Activated T-helper 1 cell treated with anti-CD3 and anti-CD28 coated beads, Interleukin-12 subunit alpha, Interleukin-12 subunit beta, Interleukin-2, Interleukin-4 antibody, amounts not matched to agents 30 ng/mL and 10 ng/mL and 1 ng/mL, durations not matched to agents 14 hours and 24 hours and 36 hours (primary cell): ENCODE results near the gene GAR1. TPM values are rescaled to one million over a fixed set of nuclear protein-coding genes. Genes with fewer than 3 reads are reported as not detected.
A peak's percentile ranks its signal among the peaks of the same experiment; 100 is the strongest.

Source experiments
- DNase-seq: peaks from one replicate; pipeline ENCODE4 v3.0.0; 2021; ENCODE audit warnings: low spot score
- H3K27ac Mint-ChIP-seq: one replicate; pipeline ENCODE4 v1.8.0; 2021; ENCODE audit warnings: mild to moderate bottlenecking, mixed read lengths
- H3K27me3 Mint-ChIP-seq: one replicate; pipeline ENCODE4 v1.8.0; 2022; ENCODE audit warnings: mild to moderate bottlenecking, moderate library complexity, mixed read lengths; ENCODE audit not compliant: insufficient read depth
- H3K36me3 Mint-ChIP-seq: one replicate; pipeline ENCODE4 v1.8.0; 2021; ENCODE audit warnings: low read depth, mixed read lengths
- H3K4me1 Mint-ChIP-seq: one replicate; pipeline ENCODE4 v1.8.0; 2021; ENCODE audit warnings: low read depth, mixed read lengths
- H3K4me3 Mint-ChIP-seq: one replicate; pipeline ENCODE4 v1.8.0; 2021; ENCODE audit warnings: mild to moderate bottlenecking, moderate library complexity, mixed read lengths
- H3K9me3 Mint-ChIP-seq: one replicate; pipeline ENCODE4 v1.8.0; 2021; ENCODE audit warnings: mixed read lengths
- intact Hi-C: fragments of 100-400 bp; cut with micrococcal nuclease; formaldehyde crosslinking; loops from one replicate; pipeline ENCODE4 v1.15.1; 2024
- total RNA-seq: library from RNA; stranded (reverse); gene quantifications from 2 replicates; pipeline ENCODE4 v1.2.3, GENCODE V29; 2022

GAR1 gene
- total RNA-seq, 1 donor from 2014 or later = 53.2 TPM

GRCh38 chr4:109816082-109816442 lies 500 bp downstream of the GAR1 start:
- Mint-ChIP-seq H3K4me1 (peaks cover 55% of the 10 kb centered on the region), H3K36me3 (peaks cover 42% of the 10 kb centered on the region)

GRCh38 chr4:109816894-109817293 lies 1.3 kb downstream of the GAR1 start:
- Mint-ChIP-seq H3K9me3 (no peaks in the 10 kb centered on the region), H3K27me3 (no peaks in the 10 kb centered on the region), H3K36me3 (peaks cover 49% of the 10 kb centered on the region), H3K27ac (peak overlapping the region; percentile 96), H3K4me1 (peaks cover 58% of the 10 kb centered on the region), H3K4me3 (peak overlapping the region; percentile 98)
- intact Hi-C loops = loop anchor here (1.0 to 10.0 kb wide), 8 partner anchors 65 to 1825 kb away; partner anchors contain the start of gene OSTC
- DNase-seq = no peak

More at GRCh38 chr4:109816082-109816442, 500 bp downstream of the GAR1 start:
- Mint-ChIP-seq H3K9me3 (no peaks in the 10 kb centered on the region), H3K27ac (peak overlapping the region; percentile 96), H3K27me3 (no peaks in the 10 kb centered on the region), H3K4me3 (peak overlapping the region; percentile 98)
- intact Hi-C loops = loop anchor here (1.0 to 10.0 kb wide), 8 partner anchors 64 to 1824 kb away; partner anchors contain the start of gene OSTC
- peak; percentile 51 for DNase-seq

GRCh38 chr4:109818268-109818667 lies 2.7 kb downstream of the GAR1 start:
- Mint-ChIP-seq H3K4me3 (no peak overlapping the region), H3K27ac (no peak overlapping the region), H3K4me1 (peaks cover 63% of the 10 kb centered on the region), H3K36me3 (peaks cover 55% of the 10 kb centered on the region), H3K9me3 (no peaks in the 10 kb centered on the region), H3K27me3 (no peaks in the 10 kb centered on the region)
- intact Hi-C loops = loop anchor here (5.0 to 10.0 kb wide), 5 partner anchors 66 to 1826 kb away; no protein-coding TSS in a partner anchor
- DNase-seq = no peak

GRCh38 chr4:109820563-109820962 lies 5.0 kb downstream of the GAR1 start:
- no peak for DNase-seq
- intact Hi-C loops = loop anchor here (2.0 kb wide), 1 partner anchor 376 kb away; no protein-coding TSS in a partner anchor
- Mint-ChIP-seq H3K9me3 (no peaks in the 10 kb centered on the region), H3K27ac (peak overlapping the region; percentile 66), H3K36me3 (peaks cover 64% of the 10 kb centered on the region), H3K4me3 (no peak overlapping the region), H3K27me3 (no peaks in the 10 kb centered on the region), H3K4me1 (peaks cover 59% of the 10 kb centered on the region)

- H3K27ac Mint-ChIP-seq = no peak overlapping the region
- H3K36me3 Mint-ChIP-seq = peaks cover 60% of the 10 kb centered on the region
- no peak for DNase-seq
- H3K9me3 Mint-ChIP-seq = no peaks in the 10 kb centered on the region
- intact Hi-C loops = loop anchor here (2.0 kb wide), 1 partner anchor 376 kb away; no protein-coding TSS in a partner anchor
- H3K4me1 Mint-ChIP-seq = peaks cover 54% of the 10 kb centered on the region
- no peak overlapping the region for H3K4me3 Mint-ChIP-seq
- H3K27me3 Mint-ChIP-seq = no peaks in the 10 kb centered on the region
Measured at GRCh38 chr4:109821185-109821584, 5.6 kb downstream of the GAR1 start.

- H3K4me3 Mint-ChIP-seq = no peak overlapping the region
- intact Hi-C loops = loop anchor here (1.0 kb wide), 4 partner anchors 145 to 404 kb away; no protein-coding TSS in a partner anchor
- H3K4me1 Mint-ChIP-seq = peaks cover 10% of the 10 kb centered on the region
- no peaks in the 10 kb centered on the region for H3K27me3 Mint-ChIP-seq
- no peaks in the 10 kb centered on the region for H3K9me3 Mint-ChIP-seq
- no peak overlapping the region for H3K27ac Mint-ChIP-seq
- no peak for DNase-seq
- peaks cover 21% of the 10 kb centered on the region for H3K36me3 Mint-ChIP-seq
Measured at GRCh38 chr4:109826719-109827118, 11.2 kb downstream of the GAR1 start.

GRCh38 chr4:109827672-109828071 lies 12.1 kb downstream of the GAR1 start, which contains the start of gene RRH:
Gene RRH, plus strand, starts transcription at chr4:109827972. Its CDS starts 56 bp downstream, at chr4:109828028.
- Mint-ChIP-seq H3K27me3 (no peaks in the 10 kb centered on the region), H3K27ac (no peak within 1 kb of the TSS), H3K9me3 (no peaks in the 10 kb centered on the region), H3K36me3 (peaks cover 17% of the 10 kb centered on the region), H3K4me1 (peaks cover 8% of the 10 kb centered on the region), H3K4me3 (no peak within 1 kb of the TSS)
- intact Hi-C loops = no loop called here
- DNase-seq = no peak

GRCh38 chr4:109833756-109834155 lies 18.2 kb downstream of the GAR1 start:
- Mint-ChIP-seq H3K36me3 (no peaks in the 10 kb centered on the region), H3K27me3 (no peaks in the 10 kb centered on the region), H3K4me1 (no peaks in the 10 kb centered on the region), H3K27ac (no peak overlapping the region), H3K9me3 (no peaks in the 10 kb centered on the region), H3K4me3 (no peak overlapping the region)
- intact Hi-C loops = no loop called here
- DNase-seq = no peak

GRCh38 chr4:109836985-109837384 lies 21.4 kb downstream of the GAR1 start:
- intact Hi-C loops = no loop called here
- H3K4me1 Mint-ChIP-seq = no peaks in the 10 kb centered on the region
- no peak for DNase-seq
- H3K36me3 Mint-ChIP-seq = no peaks in the 10 kb centered on the region
- H3K27me3 Mint-ChIP-seq = no peaks in the 10 kb centered on the region
- no peak overlapping the region for H3K27ac Mint-ChIP-seq
- H3K9me3 Mint-ChIP-seq = no peaks in the 10 kb centered on the region
- no peak overlapping the region for H3K4me3 Mint-ChIP-seq

- peaks cover 7% of the 10 kb centered on the region for H3K27me3 Mint-ChIP-seq
- no peaks in the 10 kb centered on the region for H3K9me3 Mint-ChIP-seq
- no peak overlapping the region for H3K27ac Mint-ChIP-seq
- H3K4me1 Mint-ChIP-seq = no peaks in the 10 kb centered on the region
- H3K4me3 Mint-ChIP-seq = no peak overlapping the region
- intact Hi-C loops = no loop called here
- no peak for DNase-seq
- no peaks in the 10 kb centered on the region for H3K36me3 Mint-ChIP-seq
Measured at GRCh38 chr4:109846395-109847098, 31.0 kb downstream of the GAR1 start.

- DNase-seq = no peak
- Mint-ChIP-seq H3K4me3 (no peak within 1 kb of the TSS), H3K4me1 (no peaks in the 10 kb centered on the region), H3K27ac (no peak within 1 kb of the TSS), H3K36me3 (no peaks in the 10 kb centered on the region), H3K27me3 (peaks cover 7% of the 10 kb centered on the region), H3K9me3 (no peaks in the 10 kb centered on the region)
- intact Hi-C loops = no loop called here
Measured at GRCh38 chr4:109847896-109848442, 32.4 kb downstream of the GAR1 start, which contains the start of gene LRIT3. Gene LRIT3, plus strand, starts transcription at chr4:109848107. Its CDS starts 95 bp downstream, at chr4:109848202.

GRCh38 chr4:109848501-109848900 lies 32.9 kb downstream of the GAR1 start:
- Mint-ChIP-seq H3K27me3 (peaks cover 7% of the 10 kb centered on the region), H3K4me1 (no peaks in the 10 kb centered on the region), H3K4me3 (no peak overlapping the region), H3K27ac (no peak overlapping the region), H3K9me3 (no peaks in the 10 kb centered on the region), H3K36me3 (no peaks in the 10 kb centered on the region)
- no peak for DNase-seq
- intact Hi-C loops = no loop called here

GRCh38 chr4:109850601-109851000 lies 35.0 kb downstream of the GAR1 start:
- intact Hi-C loops = no loop called here
- no peaks in the 10 kb centered on the region for H3K4me1 Mint-ChIP-seq
- H3K27me3 Mint-ChIP-seq = peaks cover 7% of the 10 kb centered on the region
- no peaks in the 10 kb centered on the region for H3K9me3 Mint-ChIP-seq
- H3K36me3 Mint-ChIP-seq = no peaks in the 10 kb centered on the region
- no peak for DNase-seq
- H3K27ac Mint-ChIP-seq = no peak overlapping the region
- H3K4me3 Mint-ChIP-seq = no peak overlapping the region
